PC-3 (cell line): ENCODE data around the gene CTNNA2.

ENCODE experiments used
- EZH2 ChIP-seq: fragments of 300-600 bp; sonication (generic); IDR thresholded peaks from one replicate; pipeline ENCODE4 v1.6.1; 2017; ENCODE audit warnings: antibody characterized with exemption, mild to moderate bottlenecking, low read length; ENCODE audit not compliant: unreplicated experiment
- EZH2phosphoT487 ChIP-seq: fragments of 300-600 bp; sonication (generic); IDR thresholded peaks from 2 replicates; pipeline ENCODE4 v1.6.1; 2018; ENCODE audit warnings: mild to moderate bottlenecking, antibody characterized with exemption, low read length, borderline replicate concordance
- TF ChIP-seq, protein P1 (sequence below): fragments of 300-600 bp; sonication (generic); conservative IDR thresholded peaks from 2 replicates; pipeline ENCODE4 v1.5.1; 2017; ENCODE audit warnings: antibody characterized with exemption, low read depth, mild to moderate bottlenecking, low read length

DNA sequence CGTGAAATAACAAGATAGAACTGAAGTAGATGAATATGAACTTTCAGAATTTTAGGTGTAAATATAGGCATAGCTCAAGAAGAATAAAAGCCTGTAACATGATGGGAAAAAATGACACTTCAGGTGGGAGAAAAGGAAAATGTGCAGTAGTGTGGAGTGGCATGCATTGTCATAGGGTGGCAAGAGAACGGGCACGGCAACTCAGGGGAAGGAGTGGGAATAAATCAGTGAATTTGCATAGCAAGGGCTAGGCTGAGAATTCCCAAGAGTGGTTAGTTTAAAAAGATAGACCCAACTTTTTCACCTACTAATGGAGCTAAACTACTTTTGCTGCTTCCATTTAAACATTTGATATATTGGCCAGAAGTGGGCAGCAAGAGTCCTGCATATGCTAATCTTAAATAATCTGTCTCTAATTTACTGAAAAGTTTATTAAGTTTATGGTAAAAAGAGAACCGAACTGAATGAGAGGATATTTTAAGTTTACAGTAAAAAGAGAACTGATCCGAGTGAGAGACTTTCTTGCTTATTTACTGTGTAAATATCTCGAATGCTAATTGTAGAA is 228.1 kb downstream of the CTNNA2 start:
- TF ChIP-seq, protein P1, sequence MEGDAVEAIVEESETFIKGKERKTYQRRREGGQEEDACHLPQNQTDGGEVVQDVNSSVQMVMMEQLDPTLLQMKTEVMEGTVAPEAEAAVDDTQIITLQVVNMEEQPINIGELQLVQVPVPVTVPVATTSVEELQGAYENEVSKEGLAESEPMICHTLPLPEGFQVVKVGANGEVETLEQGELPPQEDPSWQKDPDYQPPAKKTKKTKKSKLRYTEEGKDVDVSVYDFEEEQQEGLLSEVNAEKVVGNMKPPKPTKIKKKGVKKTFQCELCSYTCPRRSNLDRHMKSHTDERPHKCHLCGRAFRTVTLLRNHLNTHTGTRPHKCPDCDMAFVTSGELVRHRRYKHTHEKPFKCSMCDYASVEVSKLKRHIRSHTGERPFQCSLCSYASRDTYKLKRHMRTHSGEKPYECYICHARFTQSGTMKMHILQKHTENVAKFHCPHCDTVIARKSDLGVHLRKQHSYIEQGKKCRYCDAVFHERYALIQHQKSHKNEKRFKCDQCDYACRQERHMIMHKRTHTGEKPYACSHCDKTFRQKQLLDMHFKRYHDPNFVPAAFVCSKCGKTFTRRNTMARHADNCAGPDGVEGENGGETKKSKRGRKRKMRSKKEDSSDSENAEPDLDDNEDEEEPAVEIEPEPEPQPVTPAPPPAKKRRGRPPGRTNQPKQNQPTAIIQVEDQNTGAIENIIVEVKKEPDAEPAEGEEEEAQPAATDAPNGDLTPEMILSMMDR, result no peak
- TF ChIP-seq EZH2 (no peak), EZH2phosphoT487 (no peak)
